ENCODE results near the gene MANEAL.

The MANEAL gene

DNA sequence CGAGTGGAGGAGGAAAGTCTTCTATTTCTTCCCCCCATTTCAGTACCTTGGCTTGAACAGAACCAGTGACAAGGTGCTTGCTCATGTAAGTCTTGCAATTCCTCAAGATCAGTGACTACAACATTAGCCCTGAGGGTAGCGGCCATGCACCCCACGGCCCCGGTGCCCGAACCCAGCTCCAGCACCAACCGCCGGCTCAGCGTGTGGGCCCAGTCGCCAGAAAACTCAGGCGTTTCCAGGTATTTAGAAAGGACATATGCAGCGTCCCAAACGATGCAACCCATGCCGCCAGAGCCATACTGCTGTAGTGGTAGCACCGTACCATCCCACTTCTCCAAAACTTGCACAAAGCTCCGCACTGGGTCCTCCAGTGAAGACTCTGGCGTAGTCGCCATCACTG, 11.2 kb upstream of the MANEAL start:
- no peak for DNase-seq (ENCODE audit: low read depth)

DNA sequence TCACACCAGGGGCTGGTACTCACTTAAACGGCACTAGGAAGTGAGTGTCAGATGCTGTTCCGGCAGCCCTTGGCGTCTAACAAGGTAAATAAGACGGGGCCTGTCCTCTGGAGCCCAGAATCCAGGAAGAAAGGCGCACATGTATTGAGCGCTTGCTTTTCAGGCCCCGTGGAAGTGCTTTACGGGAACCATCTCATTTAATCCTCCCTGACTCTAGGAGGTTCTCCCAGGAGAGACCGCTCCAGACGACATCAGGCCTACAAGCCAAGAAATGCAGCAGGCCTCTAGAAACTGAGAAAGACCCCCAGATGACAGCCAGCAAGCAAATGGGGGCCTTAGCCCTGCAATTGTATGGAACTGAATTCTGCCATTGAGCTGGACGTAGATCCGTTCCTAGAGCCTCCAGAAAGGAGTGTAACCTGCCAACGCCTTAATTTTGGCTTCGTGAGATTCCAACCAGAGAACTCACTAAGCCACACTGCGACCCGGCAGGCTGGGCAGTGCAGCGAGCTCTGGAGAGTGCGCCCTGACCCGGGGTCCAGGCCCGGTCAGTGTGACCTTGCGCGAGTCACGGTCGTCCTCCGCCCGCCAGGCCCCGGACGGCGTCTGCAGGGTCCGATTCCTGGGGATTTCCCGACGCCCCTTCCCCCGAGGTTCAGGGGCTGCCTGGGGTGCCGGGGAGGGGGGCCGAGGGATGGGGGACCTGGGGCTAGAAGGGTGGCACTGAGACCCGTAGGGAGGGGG, 532 bp upstream of the MANEAL start:
- no peak for DNase-seq (ENCODE audit: low read depth)

DNA sequence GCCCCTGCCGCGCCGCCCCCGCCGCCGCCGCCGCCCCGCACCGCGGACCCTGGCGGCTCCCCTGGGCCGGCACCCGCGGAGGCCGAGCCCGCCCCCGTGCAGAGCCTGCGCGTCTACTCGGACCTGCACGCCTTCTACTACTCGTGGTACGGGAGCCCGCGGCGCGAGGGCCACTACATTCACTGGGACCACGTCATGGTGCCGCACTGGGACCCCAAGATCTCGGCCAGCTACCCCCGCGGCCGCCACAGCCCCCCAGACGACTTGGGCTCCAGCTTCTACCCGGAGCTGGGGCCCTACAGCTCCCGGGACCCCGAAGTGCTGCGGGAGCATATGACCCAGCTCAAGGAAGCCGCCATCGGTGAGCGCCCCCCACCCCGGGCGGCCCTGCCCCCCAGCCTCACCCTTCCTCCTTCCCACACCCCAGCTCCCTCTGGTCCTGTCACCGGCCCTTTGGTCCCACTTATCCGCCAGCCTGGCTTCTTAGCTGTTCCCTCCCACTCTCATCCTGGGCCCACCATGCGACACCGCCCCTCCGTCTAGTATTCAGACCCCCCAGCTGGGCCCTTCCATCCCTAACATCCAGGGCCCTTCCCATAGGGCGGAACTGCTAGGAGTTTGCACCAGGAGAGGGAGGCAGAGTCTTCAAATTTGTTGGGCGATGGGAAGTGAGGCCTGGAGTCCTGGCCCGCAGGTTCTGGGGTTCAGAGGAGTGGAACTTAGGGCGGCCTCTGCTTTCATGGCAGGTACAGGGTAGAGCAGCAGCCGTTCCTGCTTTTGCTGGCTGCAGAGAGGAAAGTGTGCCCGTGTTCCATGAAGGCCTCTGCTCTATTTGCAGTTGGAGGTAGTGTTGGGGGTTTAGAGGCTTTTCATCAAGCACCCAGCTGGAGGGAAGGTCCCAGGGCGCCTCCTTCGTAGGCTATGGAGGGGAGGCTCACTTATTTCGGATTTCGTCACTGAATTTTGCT, 1.0 kb downstream of the MANEAL start:
- no peak for DNase-seq (ENCODE audit: low read depth)

DNA sequence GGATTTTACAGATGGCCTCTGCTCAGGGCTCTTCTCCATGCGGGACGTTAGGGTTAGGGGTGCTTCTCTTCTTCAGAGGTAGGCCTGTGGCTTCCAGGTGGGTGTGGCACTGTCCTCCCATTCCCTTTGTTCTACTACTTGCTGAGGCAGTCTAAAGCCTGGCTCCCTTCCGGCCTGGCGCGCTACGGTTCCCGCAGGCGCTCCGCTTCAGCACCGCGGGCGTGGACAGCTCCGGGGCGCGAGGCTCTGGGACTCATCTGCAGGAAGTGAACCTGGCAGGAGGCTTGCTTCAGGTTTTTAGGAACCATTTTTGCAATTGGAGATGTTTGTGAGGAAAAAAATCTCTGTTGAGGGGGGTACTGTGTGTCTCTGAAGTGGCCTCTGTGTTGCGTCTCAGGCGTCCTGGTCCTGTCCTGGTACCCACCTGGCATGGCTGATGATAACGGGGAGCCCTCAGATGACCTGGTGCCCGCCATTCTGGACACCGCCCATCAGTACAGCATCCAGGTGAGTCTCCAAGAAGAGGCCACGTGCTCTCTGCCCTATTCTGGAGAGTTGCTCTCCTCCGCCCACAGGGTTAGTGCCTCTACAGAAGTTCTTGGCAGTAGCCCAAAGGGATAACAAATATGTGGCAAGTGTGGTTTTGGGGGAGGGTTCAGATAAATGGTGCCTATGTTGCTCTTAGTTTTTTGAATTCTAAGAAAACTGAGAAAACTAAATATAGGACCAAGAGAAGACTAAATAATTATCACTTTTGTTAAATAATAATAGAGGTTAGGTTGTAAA, 1.9 kb downstream of the MANEAL start:
- no peak for DNase-seq (ENCODE audit: low read depth)

DNA sequence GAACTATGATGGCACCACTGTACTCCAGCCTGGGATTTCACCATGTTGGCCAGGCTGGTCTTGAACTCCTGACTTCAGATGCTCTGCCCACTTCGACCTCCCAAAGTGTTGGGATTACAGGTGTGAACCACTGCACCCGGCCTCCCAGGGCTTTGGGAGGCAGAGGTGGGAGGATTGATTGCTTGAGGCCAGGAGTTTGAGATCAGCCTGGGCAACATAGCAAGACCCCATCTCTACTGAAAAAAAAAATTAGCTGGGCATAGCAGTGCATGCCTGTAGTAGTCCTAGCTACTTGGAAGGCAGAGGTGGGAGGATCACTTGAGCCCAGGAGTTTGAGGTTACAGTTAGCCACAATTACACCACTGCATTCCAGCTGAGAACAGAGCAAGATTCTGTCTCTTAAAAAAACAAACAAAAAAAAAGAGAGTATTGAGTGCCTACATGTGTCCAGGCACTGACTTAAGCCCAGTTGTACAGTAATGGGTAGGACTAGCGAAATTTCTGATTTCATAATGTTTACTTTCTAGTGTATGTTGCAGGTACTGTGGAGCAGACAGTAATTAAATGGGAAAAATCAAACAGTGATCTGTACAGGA, 4.2 kb downstream of the MANEAL start:
- no peak for DNase-seq (ENCODE audit: low read depth)

DNA sequence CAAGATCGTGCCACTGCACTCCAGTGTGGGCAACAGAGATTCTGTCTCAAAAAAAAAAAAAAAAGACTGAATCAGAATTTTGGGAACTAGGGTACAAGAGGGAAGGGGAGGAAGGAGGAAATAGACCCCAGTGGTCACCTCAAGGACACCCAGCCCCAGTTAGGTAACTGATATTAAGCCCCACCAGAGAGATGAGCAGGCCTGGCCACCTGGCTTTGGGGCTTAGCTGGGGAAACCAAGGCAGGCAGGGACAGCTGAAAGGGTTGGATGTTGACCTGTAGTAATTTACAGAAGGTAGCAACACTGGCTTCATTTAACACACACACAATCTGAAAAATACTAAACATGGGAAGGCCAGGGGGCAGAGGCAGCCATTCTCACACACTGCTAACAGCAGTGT, 8.8 kb downstream of the MANEAL start:
- DNase-seq (ENCODE audit: low read depth): no peak

DNA sequence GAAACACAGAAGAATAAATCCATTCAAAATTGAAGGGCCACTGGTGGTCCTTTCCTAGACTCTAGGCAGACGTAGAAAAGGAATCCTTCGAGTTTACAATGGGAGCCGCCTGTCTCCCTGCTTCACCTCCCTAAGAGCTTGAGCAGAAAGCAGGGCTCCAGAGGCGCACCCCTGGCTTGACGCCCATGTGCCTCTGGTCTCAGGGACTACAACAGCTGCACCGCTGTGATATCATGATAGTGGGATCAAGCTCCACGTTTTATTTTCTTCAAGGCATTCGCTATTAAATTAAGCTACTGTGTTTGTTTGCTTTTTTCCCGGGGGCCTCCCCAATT, 13.5 kb downstream of the MANEAL start:
- no peak for DNase-seq (ENCODE audit: low read depth)

DNA sequence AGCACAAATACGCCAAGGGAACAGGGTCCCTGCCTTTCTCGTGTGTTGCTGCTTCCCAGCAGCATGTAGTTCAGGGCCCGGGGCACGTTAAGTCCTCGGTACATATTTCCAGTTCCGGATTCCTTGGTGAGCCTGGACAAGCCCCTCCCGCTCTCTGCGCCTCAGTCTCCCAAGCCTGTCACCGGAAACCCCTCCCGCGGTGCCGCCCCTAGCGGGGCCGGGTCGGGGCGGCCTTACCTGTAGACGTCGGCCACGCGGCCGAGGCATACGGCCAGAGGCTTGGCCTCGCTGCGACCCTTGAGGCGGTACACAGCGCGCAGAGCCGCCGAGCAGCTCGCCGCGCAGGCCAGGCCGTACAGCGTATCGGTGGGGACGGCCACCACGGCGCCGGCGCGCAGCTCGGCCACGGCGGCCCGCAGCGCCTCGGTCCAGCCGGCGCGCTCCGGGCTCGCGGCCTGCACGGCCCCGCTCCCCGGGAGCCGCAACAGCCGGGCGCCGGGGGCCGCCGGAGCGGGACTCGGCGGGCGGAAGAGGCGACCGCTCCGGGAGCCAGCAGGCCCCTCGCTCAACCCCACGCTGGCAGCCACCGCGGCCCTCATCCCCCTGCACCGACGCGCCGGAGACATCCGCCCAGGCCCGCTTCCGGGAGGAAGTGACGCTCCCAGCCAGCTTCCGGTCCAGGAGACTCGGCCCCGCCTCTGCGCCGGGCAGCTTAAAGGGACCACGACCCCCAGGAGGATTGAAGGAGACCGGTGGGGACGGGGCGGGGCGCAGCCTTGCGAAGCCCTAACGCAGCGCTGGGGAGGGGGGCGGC, 14.1 kb downstream of the MANEAL start, which contains the start of the genes C1orf122 and YRDC:
C1orf122 (plus strand) TSS at position 236 of the 814 bp plus-strand sequence. CDS start 615 bp downstream, outside the sequence.
YRDC (minus strand) TSS at position 654 of the 814 bp plus-strand sequence; CDS start at position 626, 28 bp downstream.
- no peak for DNase-seq (ENCODE audit: low read depth)

DNA sequence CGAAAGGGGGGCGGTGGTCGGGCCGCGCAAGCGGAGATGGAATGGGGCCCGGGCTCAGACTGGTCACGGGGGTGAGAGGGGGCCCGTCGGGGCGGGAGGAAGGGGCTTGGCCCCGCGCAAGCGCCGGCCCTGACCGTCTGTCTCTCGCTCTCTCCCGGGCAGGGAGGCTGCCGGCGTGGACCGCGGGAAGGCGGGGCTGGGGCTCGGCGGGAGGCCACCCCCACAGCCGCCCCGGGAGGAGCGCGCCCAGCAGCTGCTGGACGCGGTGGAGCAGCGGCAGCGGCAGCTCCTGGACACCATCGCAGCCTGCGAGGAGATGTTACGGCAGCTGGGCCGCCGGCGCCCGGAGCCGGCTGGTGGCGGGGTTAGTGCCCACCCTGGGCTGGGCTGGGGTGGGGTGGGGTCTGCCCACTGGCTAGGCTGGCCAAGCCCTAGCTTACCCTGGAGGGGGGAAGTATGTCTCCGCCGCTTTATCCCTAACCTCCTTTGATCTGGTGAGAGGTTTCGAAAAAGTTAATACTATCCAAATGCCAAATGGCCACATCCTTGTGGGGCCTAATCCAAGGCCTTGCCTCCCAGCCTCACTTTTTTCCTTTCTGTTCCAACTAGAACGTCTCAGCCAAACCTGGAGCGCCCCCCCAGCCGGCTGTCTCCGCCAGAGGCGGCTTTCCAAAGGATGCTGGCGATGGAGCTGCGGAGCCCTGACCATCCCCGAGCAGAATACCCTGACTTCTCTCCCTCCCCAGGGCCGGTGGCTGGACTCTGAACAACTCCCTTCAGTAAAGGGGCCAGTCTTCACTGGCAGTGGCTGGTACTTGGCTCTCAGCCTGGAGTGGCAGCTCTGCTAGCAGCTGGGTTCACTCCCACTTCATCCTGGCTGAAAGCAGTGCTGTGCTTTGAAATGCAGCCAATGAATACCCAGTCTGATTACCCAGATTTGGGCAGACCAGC, 15.0 kb downstream of the MANEAL start:
- DNase-seq (ENCODE audit: low read depth): no peak

DNA sequence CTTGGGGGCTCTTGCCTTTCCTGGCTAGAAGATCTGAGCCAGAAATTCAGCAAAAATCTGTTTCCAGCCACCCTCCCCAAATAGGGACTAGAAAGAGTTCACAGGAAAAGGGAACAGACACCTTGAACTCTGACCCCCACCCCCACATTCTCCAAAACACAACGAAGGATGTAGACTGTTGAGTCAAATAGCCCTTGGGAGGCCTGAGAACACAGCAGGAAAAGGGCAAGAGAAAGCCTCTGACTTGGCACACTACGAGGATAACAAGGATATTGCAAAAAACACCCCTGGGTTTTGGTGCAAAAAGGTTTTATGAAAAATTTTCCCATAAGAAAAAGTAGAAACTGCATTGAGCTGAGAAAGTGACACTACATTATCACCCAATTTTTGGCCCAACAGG, 16.3 kb downstream of the MANEAL start:
- DNase-seq (ENCODE audit: low read depth): no peak

DNA sequence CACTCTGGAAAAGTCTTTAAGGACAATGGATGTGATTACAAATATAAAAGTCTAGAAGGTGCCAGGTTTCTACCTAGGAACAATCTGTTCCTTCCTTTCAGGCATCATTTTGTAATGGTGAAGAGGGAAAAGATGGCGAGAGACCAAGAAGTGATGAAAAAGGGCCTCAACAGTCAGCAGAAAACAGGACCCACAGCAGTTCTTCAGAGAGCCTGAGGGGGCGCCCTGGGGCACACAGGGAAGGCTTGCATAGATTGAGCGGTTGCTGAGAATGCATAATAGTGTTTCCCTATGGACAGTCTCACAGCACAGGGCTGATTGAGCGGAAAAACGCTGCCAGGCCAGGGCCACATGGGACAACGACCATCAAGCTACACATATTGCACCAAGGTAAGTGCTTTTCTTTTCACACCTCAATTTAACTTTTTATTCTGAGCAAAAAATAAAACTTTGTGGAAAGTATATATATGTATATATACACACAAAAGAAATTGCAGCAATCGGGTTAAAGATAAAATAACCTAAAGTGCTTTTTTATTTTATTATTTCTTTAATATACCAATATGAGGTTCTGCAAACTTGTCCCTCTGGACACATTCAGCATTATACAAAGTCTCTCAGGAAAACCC, 17.5 kb downstream of the MANEAL start:
- DNase-seq (ENCODE audit: low read depth): no peak

DNA sequence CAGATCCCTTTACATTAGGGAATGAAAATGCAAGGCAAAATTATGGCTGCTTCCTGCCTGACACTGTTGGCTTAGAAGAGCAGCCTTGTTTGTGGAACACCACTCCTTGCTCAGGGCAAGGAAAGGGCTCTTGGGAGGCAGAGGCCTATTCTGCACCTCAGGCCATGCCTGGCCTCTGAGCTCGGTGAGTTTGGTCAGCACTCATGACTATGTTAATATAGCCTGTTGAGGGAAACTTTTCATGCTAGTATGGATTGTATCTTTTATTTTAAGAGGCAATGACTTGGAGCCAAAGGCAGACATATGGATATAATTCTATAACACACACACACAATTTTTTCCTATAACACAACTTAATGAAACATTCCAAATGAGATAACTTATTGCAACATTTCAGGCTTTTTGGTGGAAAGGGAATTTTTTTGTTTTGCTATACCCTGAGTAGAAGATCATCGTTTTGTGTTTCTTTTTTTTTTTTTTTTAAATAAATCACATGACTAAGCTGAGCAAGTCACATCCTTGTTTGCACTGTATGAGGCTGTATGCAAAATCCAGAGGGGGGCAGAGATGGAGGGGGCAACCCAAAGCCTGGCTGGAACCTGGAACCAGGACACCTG, 20.0 kb downstream of the MANEAL start:
- DNase-seq (ENCODE audit: low read depth): no peak

DNA sequence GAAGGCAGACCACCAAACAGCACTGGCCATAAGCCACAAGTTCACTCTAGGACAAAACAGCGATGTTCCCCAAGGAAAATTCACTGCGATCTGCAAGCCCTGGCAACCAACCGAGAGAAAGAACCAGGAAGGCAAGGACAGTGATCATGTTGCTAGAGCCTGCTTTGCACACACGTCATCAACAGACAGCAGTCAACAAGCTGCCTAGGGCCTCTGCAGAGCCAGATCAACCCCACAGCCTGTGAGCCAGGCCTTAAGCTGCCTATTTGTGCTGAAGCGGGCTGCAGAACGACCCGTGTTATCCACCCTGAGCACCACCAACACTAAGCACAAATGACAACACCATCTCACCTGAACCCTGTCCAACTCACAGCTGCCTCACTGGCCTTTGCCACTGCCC, 20.6 kb downstream of the MANEAL start:
- no peak for DNase-seq (ENCODE audit: low read depth)

DNA sequence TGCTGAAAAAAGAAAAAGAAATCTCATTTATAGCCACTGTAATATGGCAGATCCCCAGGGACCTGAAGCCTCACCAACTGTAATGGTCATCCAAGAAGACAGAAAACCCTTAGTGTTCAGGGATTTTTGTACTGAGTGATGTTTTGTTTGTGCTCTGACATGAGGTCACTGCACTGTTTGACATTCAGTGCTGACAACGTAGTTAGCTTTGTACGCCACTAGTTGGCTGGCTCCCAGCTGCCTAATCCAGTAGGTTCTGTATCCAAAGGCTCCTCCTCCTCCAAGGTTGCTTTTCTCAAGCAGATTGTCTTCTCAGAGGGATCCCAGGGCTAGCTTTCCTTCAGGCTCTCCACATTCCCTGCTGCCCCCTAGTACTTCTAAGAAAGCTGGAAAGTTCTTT, 23.8 kb downstream of the MANEAL start:
- DNase-seq (ENCODE audit: low read depth): no peak

DNA sequence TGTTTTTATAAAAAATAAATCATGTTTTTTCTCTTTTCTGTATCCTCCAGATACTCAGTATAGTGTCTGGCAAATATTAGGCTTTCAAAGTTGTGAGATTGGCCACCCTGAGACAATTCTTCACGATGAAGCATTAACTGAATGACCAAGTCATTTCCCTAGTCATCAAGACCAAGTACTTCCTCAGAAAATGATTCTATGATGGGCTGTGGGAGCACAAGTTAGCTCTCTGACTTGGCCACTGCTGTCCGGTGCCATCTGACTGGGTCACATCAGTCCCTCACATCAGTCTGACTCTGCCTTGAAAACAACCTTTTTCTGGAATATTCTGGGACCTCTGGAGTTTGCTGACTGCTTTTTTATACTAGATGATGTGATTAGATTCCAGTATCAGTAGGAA, 27.8 kb downstream of the MANEAL start:
- DNase-seq (ENCODE audit: low read depth): no peak

DNA sequence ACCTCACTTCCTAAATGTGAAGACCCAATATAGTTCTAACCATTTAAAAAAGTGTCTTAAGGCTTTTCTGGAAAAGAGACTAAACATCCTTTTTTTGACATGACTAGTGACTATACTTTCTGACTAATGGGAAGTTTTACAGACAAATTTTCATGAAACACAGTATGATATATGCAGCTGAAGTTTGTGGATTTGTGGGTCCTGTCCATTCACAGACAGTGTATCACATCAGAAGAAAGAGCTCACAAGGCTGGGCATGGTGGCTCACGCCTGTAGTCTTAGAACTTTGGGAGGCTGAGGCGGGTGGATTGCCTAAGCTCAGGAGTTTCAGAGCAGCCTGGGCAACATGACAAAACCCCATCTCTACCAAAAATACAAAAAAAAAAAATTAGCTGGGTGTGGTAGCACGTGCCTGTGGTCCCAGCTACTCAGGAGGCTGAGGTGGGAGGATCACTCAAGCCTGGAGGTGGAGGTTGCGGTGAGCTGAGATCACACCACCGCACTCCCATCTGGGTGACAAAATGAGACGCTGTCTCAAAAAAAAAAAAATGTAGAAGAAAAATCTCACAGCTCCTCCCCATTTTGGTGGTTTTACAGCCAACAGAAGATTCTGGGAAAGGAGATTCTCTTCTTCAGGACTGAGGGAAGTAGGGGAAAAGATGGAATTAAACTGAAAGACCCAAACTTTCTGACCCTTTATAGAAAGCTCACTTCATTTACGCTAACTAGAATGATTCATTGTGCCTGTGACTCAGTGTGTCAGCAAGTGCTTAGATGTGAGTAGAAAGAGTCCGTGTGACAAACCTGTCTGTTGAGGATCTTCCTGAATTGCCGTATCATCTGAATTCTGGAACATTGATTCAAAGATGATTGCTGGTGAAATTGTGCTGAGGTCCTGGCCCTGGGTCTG, 29.5 kb downstream of the MANEAL start:
- DNase-seq (ENCODE audit: low read depth): no peak

DNA sequence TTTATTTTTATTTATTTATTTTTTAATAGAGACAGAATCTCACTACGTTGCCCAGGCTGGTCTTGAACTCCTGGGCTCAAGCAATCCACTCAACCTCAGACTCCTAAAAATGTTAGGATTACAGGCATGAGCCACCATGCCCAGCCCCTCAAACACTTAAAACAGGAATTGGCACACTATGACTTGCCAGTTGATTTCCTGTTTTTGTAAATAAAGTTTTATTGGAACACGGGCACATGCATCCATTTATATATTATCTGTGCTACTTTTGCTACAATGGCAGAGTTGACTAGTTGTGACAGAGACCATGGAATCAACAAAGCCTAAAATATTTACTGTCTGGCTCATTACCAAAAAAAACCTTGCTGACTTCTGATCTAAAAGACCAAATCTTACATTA, 30.4 kb downstream of the MANEAL start:
- no peak for DNase-seq (ENCODE audit: low read depth)

DNA sequence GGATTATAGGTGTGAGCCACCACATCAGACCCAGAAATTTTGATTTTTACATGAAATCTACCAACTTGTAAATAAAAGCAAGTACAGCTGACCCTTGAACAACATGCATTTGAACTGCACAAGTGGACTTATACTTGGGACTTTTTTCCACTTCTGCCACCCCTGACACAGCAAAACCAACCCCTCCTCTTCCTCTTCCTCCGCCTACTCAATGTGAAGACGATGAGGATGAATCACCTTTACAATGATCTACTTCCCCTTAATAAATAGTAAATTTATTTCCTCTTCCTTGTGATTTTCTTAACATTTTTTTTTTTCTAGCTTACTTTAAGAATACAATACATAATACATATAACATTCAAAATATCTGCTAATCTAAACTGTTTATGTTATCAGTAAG, 31.9 kb downstream of the MANEAL start:
- DNase-seq (ENCODE audit: low read depth): no peak
